Progenitor cell of endocrine pancreas (in vitro differentiated cells): ENCODE results near the gene PHRF1. TPM values are rescaled to one million over a fixed set of nuclear protein-coding genes. Genes with fewer than 3 reads are reported as not detected.

Experiments used
- DNase-seq: peaks from one replicate; pipeline ENCODE4 v3.0.0; 2021; ENCODE audit warnings: low spot score; ENCODE audit not compliant: unreplicated experiment
- H3K27ac Mint-ChIP-seq: 2 replicates; pipeline ENCODE4 v1.8.0; 2021; ENCODE audit warnings: mild to moderate bottlenecking, moderate library complexity, mixed read lengths
- H3K27me3 Mint-ChIP-seq: 2 replicates; pipeline ENCODE4 v1.8.0; 2021; ENCODE audit warnings: mixed read lengths
- H3K36me3 Mint-ChIP-seq: 2 replicates; pipeline ENCODE4 v1.8.0; 2022; ENCODE audit warnings: mixed read lengths; ENCODE audit not compliant: insufficient read depth
- H3K4me1 Mint-ChIP-seq: 2 replicates; pipeline ENCODE4 v1.8.0; 2021; ENCODE audit warnings: low read depth, mixed read lengths
- H3K4me3 Mint-ChIP-seq: 2 replicates; pipeline ENCODE4 v1.8.0; 2021; ENCODE audit warnings: low read depth, mild to moderate bottlenecking, moderate library complexity, mixed read lengths
- H3K9me3 Mint-ChIP-seq: 2 replicates; pipeline ENCODE4 v1.8.0; 2021; ENCODE audit warnings: low read depth, mixed read lengths
- total RNA-seq: library from RNA; stranded (reverse); gene quantifications from 2 replicates; pipeline ENCODE4 v1.2.1, GENCODE V29; 2021
- TF ChIP-seq, protein P1 (sequence below): fragments of 200-600 bp; sonication (generic); IDR thresholded peaks from one replicate; pipeline ENCODE4 v1.5.0; 2021; ENCODE audit warnings: antibody characterized with exemption, mild to moderate bottlenecking; ENCODE audit not compliant: unreplicated experiment

The PHRF1 gene
- total RNA-seq, 1 donor from 2014 or later, result 44.4 TPM

DNA sequence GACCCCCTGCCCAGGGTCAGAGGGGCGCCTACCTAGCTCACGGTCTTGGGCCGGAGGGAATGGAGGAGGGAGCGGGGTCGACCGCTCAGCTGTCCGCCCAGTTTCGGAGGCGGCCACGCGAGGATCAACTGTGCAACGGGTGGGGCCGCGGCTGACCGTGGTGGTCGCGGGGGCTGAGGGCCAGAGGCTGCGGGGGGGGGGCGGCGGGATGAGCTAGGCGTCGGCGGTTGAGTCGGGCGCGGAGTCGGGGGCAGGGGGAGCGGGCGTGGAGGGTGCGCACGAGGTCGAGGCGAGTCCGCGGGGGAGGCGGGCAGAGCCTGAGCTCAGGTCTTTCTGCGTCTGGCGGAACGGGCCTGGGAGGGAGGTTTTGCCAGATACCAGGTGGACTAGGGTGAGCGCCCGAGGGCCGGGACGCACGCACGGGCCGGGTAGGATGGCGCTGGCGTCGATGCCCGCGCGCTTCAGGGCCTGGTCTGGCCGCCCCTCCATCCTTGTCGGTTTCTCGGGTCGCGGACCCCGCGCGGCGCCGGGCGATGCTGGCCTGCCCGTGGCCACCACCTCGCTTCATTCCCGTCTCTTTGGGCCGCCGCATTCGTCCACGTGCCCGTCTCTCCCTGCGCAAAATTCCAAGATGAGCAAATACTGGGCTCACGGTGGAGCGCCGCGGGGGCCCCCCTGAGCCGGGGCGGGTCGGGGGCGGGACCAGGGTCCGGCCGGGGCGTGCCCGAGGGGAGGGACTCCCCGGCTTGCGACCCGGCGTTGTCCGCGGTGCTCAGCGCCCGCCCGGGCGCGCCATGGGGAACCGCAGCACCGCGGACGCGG, 60.5 kb downstream of the PHRF1 start, which contains the start of gene DRD4:
Gene DRD4, plus strand, starts transcription at position 759 of the 822 bp plus-strand sequence. Its CDS starts 36 bp downstream, at position 795.
- no peaks in the 10 kb centered on the region for H3K9me3 Mint-ChIP-seq
- TF ChIP-seq, protein P1, sequence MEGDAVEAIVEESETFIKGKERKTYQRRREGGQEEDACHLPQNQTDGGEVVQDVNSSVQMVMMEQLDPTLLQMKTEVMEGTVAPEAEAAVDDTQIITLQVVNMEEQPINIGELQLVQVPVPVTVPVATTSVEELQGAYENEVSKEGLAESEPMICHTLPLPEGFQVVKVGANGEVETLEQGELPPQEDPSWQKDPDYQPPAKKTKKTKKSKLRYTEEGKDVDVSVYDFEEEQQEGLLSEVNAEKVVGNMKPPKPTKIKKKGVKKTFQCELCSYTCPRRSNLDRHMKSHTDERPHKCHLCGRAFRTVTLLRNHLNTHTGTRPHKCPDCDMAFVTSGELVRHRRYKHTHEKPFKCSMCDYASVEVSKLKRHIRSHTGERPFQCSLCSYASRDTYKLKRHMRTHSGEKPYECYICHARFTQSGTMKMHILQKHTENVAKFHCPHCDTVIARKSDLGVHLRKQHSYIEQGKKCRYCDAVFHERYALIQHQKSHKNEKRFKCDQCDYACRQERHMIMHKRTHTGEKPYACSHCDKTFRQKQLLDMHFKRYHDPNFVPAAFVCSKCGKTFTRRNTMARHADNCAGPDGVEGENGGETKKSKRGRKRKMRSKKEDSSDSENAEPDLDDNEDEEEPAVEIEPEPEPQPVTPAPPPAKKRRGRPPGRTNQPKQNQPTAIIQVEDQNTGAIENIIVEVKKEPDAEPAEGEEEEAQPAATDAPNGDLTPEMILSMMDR, result no peak
- H3K4me1 Mint-ChIP-seq, result peaks cover 9% of the 10 kb centered on the region
- H3K27me3 Mint-ChIP-seq, result peaks cover 46% of the 10 kb centered on the region
- H3K4me3 Mint-ChIP-seq, result peak within 1 kb of the TSS; percentile 26
- H3K36me3 Mint-ChIP-seq, result peaks cover 8% of the 10 kb centered on the region
- no peak for DNase-seq
- H3K27ac Mint-ChIP-seq, result no peak within 1 kb of the TSS

DNA sequence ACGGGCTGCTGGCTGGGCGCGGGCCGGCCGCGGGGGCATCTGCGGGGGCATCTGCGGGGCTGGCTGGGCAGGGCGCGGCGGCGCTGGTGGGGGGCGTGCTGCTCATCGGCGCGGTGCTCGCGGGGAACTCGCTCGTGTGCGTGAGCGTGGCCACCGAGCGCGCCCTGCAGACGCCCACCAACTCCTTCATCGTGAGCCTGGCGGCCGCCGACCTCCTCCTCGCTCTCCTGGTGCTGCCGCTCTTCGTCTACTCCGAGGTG, 61.0 kb downstream of the PHRF1 start:
- no peak overlapping the region for H3K27ac Mint-ChIP-seq
- TF ChIP-seq, protein P1, result no peak
- no peak overlapping the region for H3K4me3 Mint-ChIP-seq
- peaks cover 10% of the 10 kb centered on the region for H3K36me3 Mint-ChIP-seq
- H3K4me1 Mint-ChIP-seq, result peaks cover 9% of the 10 kb centered on the region
- H3K27me3 Mint-ChIP-seq, result peaks cover 46% of the 10 kb centered on the region
- no peak for DNase-seq
- no peaks in the 10 kb centered on the region for H3K9me3 Mint-ChIP-seq

DNA sequence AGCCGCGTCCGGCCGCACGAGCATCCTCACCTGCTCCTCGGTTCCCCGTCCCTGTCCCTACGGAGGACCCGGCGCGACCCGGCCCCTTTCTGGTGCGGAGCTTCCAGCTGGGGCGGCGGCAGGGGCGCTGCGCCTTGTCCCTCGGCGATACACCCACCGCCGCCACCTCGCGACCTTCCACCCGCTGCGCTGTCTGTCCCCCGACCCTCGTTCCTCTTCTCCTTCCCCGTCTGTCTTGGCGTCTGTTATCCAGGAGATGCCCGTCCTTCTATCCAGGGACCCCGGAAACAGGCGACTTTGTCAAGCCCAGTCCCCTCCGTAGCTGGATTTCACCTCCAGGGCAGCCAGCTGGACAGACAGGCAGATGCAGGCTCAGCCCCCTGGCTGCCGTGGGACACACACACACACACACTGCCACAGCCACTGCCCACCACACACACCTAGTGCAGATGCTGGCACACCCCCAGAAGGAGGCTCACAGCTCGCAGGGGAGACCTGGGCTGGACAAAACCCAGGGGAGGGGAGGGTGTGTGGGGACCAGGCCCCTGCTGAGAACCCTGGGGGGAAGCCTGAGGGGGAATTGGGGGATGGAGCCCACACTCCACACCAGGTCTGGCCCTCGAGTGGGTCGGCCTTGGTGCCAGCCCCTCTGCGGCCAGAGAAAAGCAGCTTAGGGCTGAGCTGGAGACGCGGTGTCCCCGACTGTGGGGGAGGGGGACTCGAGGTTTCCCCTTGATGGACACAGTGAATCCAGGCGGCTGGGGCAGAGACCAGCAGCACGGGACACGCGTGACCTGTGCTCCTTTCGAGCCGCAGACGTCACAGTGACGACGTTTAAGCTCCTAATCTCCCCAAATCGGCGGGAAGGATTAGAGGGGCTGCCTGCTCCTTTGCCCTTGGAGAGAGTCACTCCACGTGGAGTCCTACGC, 61.6 kb downstream of the PHRF1 start:
- TF ChIP-seq, protein P1, result no peak
- Mint-ChIP-seq H3K4me3 (peak overlapping the region; percentile 26), H3K27ac (no peak overlapping the region), H3K4me1 (peaks cover 9% of the 10 kb centered on the region), H3K9me3 (no peaks in the 10 kb centered on the region), H3K27me3 (peaks cover 46% of the 10 kb centered on the region), H3K36me3 (peaks cover 6% of the 10 kb centered on the region)
- DNase-seq, result no peak

DNA sequence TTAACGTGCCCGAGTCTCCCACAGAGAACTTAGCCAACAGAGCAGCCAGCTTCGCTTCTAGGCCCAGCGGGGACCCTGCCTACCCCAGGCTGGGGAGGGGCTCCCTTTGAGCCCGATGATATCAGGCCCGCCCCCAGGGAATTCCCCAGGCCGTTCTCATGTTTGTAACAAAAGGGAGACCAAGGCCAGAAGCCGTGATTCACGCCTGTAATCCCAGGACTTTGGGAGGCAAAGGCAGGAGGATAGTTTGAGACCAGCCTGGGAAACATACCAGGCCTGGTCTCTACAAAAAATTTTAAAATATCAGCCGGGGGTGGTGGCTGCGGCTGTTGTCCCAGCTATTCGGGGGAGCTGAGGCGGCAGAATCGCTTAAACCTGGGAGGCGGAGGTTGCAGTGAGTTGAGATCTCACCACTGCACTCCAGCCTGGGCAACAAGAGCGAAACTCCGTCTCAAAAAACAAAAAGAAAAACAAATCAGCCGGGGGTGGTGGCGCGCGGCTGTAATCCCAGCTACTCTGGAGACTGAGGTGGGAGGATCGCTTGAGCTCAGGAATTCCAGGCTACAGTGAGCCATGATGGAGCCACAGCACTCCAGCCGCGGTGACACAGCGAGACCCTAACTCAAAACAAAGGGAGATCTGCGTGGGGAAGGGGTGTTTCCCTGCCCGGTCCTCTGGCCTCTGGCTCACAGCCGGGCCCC, 62.5 kb downstream of the PHRF1 start:
- no peak overlapping the region for H3K27ac Mint-ChIP-seq
- DNase-seq, result no peak
- H3K27me3 Mint-ChIP-seq, result peaks cover 46% of the 10 kb centered on the region
- H3K4me1 Mint-ChIP-seq, result peaks cover 9% of the 10 kb centered on the region
- TF ChIP-seq, protein P1, result no peak
- H3K36me3 Mint-ChIP-seq, result peaks cover 4% of the 10 kb centered on the region
- no peaks in the 10 kb centered on the region for H3K9me3 Mint-ChIP-seq
- H3K4me3 Mint-ChIP-seq, result peak overlapping the region; percentile 40
